AG20443 (cell line): ENCODE data around the gene CFHR1.

Source experiments
- DNase-seq: peaks from one replicate; pipeline ENCODE4 v3.0.0; 2012; ENCODE audit warnings: low spot score, mixed read lengths

Gene CFHR1

DNA sequence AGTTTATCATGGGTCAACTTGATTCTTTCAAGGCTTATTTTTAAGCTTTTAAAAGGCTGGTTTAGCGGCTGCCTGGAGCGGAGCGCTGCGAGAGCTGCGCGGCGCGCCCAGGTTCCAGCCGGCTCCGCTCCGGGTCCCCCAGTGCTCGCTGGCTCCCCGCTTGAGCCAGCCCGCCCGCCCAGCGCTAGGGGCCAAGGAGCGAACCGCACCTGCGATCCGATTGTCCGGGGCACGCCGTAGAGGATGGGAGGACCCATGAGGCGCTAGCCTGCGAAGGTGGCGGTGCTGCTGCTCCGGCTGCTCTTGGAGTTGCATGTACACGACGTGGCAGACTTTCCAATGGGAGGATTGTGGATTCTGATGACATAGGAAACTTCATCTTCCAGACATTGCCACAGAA, 58.4 kb downstream of the CFHR1 start:
- peak; percentile 56 for DNase-seq
